Measurements from ENCODE around the gene ART4.

Gene ART4

DNA sequence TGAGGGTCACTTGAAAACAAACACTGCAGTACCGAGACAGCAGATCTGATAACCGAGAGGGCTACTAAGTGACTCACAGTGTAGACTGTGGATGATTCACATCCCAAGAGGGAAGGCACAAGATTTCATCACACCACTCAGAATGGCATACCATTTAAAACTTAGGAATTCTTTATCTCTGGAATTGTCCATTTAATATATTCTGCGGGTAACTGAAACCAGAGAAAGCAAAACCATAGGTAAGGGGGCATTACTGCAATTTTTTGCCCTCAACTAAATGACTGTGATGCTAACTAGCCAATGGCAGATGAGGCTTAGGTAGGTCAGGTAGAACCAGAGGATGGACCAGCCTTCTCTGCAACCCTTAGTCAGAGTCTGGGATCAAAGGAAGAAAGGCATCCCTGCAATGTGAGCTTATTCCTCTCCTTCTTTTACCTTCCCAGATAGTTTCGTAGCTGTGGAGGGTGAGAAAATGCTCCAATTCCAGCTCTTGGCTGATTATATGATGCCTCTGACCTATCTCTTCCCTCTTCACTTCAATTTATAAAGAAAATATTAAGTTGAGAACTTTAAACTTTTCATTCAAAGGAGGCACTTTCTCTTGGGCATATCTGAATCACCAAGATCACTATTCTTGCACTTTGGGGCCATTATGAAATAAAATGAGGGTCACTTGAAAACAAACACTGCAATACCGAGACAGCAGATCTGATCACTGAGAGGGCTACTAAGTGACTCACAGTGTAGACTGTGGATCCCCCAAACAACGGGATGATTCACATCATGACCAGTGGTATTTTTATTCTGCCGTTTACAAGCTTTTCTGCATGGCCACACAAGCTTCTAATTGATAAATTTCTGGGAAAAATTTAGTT is 6.8 kb downstream of the ART4 start:
- H3K4me3 ChIP-seq (ENCODE audit: low read depth, low read length) = no peak overlapping the region
- no peak overlapping the region for H3K27ac ChIP-seq (ENCODE audit: low read depth, low read length)
- H3K27me3 ChIP-seq (ENCODE audit: control insufficient read depth, insufficient read depth, low read length) = no peaks in the 10 kb centered on the region
- H3K4me1 ChIP-seq (ENCODE audit: control insufficient read depth, insufficient read depth, low read length) = 0 out of 2 replicates have a peak, but pooled peaks cover 1% of the 10 kb centered on the region
- peaks cover 3% of the 10 kb centered on the region; the same call in 1 of the 2 replicates for H3K9me3 ChIP-seq (ENCODE audit: control insufficient read depth, insufficient read depth, low read depth, low read length)
- H3K9ac ChIP-seq (ENCODE audit: low read length) = no peak overlapping the region
- H3K36me3 ChIP-seq (ENCODE audit: control insufficient read depth, insufficient read depth, low read length) = no peaks in the 10 kb centered on the region

DNA sequence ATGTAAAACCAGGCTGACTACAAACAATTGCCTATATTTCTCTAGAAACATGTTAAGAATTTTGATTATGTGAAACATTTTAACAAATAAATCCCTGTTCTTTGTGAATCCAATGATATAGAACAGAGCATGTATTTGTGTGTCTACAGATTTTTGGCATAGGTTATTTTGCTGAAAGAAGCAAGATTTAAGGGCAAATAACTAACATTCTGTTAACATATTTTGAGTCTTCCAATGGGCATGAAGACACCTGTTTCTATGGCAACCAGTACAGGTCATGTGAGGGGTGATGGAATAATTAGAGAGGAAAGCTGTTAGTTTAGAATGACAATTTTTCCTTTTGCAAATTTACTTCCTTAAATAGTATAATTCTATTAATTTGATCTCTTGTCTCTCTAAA is 8.8 kb downstream of the ART4 start:
- Histone ChIP-seq H3K9ac (ENCODE audit: low read length) (no peak overlapping the region), H3K27me3 (ENCODE audit: control insufficient read depth, insufficient read depth, low read length) (no peaks in the 10 kb centered on the region), H3K9me3 (ENCODE audit: control insufficient read depth, insufficient read depth, low read depth, low read length) (peaks cover 3% of the 10 kb centered on the region; the same call in 1 of the 2 replicates), H3K4me3 (ENCODE audit: low read depth, low read length) (no peak overlapping the region), H3K27ac (ENCODE audit: low read depth, low read length) (no peak overlapping the region), H3K4me1 (ENCODE audit: control insufficient read depth, insufficient read depth, low read length) (no peaks in the 10 kb centered on the region), H3K36me3 (ENCODE audit: control insufficient read depth, insufficient read depth, low read length) (no peaks in the 10 kb centered on the region)

DNA sequence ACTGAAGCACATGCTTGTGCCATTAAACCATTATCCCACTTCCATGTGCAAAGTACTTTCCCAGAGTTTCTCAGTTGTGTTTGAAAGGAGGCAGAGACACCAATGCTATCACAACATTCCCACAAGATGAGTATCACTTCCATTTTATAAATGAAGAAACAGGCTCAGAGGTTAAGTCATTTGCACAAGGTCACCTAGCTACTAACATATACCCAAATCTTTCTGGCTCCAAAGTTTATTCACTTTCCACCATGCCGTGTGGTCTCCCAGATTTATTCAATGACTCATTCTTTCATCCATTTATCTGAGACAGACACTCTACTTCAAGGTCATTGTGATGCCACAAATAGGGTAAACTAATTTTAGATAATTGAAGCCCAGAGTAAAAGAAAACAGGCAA is 9.4 kb downstream of the ART4 start:
- H3K9ac ChIP-seq (ENCODE audit: low read length) = no peak overlapping the region
- no peak overlapping the region for H3K27ac ChIP-seq (ENCODE audit: low read depth, low read length)
- no peaks in the 10 kb centered on the region for H3K27me3 ChIP-seq (ENCODE audit: control insufficient read depth, insufficient read depth, low read length)
- no peaks in the 10 kb centered on the region for H3K9me3 ChIP-seq (ENCODE audit: control insufficient read depth, insufficient read depth, low read depth, low read length)
- H3K4me1 ChIP-seq (ENCODE audit: control insufficient read depth, insufficient read depth, low read length) = no peaks in the 10 kb centered on the region
- no peaks in the 10 kb centered on the region for H3K36me3 ChIP-seq (ENCODE audit: control insufficient read depth, insufficient read depth, low read length)
- H3K4me3 ChIP-seq (ENCODE audit: low read depth, low read length) = no peak overlapping the region

DNA sequence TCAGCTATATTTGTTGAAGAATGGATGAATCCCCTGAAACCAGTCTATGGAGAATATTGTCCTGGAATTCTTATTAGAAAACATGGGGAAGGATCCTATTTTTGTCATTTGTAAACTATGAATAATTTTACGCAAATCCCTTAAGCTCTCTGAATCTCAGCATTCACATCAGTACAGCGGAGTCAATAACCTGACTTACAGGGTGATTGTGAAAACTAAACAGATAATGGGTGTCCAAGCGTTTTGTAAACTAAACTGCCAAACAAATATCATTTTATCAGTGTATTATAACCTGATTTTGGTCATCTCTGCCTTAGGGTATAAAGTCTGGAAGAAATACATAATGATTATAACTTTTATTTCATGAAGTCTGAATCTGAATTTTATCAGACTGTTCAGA is 10.0 kb downstream of the ART4 start:
- H3K9me3 ChIP-seq (ENCODE audit: control insufficient read depth, insufficient read depth, low read depth, low read length) = no peaks in the 10 kb centered on the region
- H3K27ac ChIP-seq (ENCODE audit: low read depth, low read length) = no peak overlapping the region
- no peaks in the 10 kb centered on the region for H3K27me3 ChIP-seq (ENCODE audit: control insufficient read depth, insufficient read depth, low read length)
- no peak overlapping the region for H3K4me3 ChIP-seq (ENCODE audit: low read depth, low read length)
- no peaks in the 10 kb centered on the region for H3K4me1 ChIP-seq (ENCODE audit: control insufficient read depth, insufficient read depth, low read length)
- no peaks in the 10 kb centered on the region for H3K36me3 ChIP-seq (ENCODE audit: control insufficient read depth, insufficient read depth, low read length)
- H3K9ac ChIP-seq (ENCODE audit: low read length) = no peak overlapping the region

DNA sequence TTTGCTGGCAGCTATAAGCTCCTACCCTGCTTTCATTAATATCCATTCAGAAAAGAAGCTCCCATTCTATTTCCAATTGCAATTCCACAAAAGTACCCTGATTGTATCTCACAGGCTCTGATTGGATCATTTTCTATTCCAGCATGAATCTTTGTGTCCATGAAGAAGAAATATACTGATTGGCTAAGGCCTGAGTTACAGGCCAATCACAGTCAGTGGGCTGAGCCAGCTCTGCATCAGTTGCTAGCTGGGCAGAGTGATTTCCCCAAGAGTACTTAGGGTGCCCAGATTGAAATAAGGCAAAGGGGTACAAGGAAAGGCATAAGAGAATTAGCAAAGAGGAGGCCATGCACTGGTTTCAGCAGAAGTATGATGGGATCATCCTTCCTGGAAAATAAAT is 14.4 kb downstream of the ART4 start:
- Histone ChIP-seq H3K4me1 (ENCODE audit: control insufficient read depth, insufficient read depth, low read length) (no peaks in the 10 kb centered on the region), H3K36me3 (ENCODE audit: control insufficient read depth, insufficient read depth, low read length) (no peaks in the 10 kb centered on the region), H3K27ac (ENCODE audit: low read depth, low read length) (no peak overlapping the region), H3K4me3 (ENCODE audit: low read depth, low read length) (no peak overlapping the region), H3K9me3 (ENCODE audit: control insufficient read depth, insufficient read depth, low read depth, low read length) (no peaks in the 10 kb centered on the region), H3K27me3 (ENCODE audit: control insufficient read depth, insufficient read depth, low read length) (no peaks in the 10 kb centered on the region), H3K9ac (ENCODE audit: low read length) (no peak overlapping the region)

DNA sequence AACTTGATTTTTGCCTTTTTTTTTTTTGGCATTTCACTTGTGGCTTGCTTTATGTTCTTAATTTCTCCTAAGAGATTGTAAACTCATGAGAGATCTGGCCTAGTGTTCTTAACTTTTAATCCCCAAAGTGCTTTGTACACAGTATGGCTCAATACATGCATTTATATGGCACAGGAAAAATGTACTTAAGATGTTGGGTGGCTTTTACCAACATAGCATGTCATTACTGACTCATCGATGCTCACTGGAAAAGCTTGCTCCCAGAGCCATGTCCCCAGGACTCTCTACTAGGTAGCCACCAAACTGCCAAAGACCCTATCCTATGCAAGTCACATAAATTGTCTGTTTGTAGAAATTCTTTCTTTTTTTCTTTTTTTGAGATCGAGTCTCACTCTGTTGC is 16.3 kb downstream of the ART4 start:
- H3K9ac ChIP-seq (ENCODE audit: low read length) = no peak overlapping the region
- no peaks in the 10 kb centered on the region for H3K4me1 ChIP-seq (ENCODE audit: control insufficient read depth, insufficient read depth, low read length)
- H3K36me3 ChIP-seq (ENCODE audit: control insufficient read depth, insufficient read depth, low read length) = no peaks in the 10 kb centered on the region
- H3K9me3 ChIP-seq (ENCODE audit: control insufficient read depth, insufficient read depth, low read depth, low read length) = no peaks in the 10 kb centered on the region
- no peak overlapping the region for H3K4me3 ChIP-seq (ENCODE audit: low read depth, low read length)
- H3K27ac ChIP-seq (ENCODE audit: low read depth, low read length) = no peak overlapping the region
- H3K27me3 ChIP-seq (ENCODE audit: control insufficient read depth, insufficient read depth, low read length) = no peaks in the 10 kb centered on the region

DNA sequence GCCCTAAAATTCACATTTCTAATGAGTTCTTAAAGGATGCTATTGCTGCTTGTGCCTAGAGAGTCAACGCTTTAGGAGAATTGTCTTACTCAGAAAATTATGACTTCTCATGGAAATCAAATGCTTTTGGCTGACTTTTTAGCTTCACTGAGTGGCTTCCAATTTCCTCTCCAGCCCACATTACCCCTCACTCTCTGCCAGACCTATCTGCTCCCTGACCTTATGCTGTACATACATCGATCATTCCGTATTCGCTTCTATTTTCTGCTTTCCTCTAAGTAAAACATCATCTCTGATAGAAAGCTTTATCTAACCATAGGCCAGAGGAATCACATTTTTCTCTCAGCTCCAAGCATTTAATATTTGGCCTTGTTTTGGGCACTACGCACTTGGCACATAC is 16.8 kb downstream of the ART4 start:
- Histone ChIP-seq H3K4me3 (ENCODE audit: low read depth, low read length) (no peak overlapping the region), H3K27me3 (ENCODE audit: control insufficient read depth, insufficient read depth, low read length) (no peaks in the 10 kb centered on the region), H3K4me1 (ENCODE audit: control insufficient read depth, insufficient read depth, low read length) (no peaks in the 10 kb centered on the region), H3K9me3 (ENCODE audit: control insufficient read depth, insufficient read depth, low read depth, low read length) (no peaks in the 10 kb centered on the region), H3K9ac (ENCODE audit: low read length) (no peak overlapping the region), H3K36me3 (ENCODE audit: control insufficient read depth, insufficient read depth, low read length) (no peaks in the 10 kb centered on the region), H3K27ac (ENCODE audit: low read depth, low read length) (no peak overlapping the region)

DNA sequence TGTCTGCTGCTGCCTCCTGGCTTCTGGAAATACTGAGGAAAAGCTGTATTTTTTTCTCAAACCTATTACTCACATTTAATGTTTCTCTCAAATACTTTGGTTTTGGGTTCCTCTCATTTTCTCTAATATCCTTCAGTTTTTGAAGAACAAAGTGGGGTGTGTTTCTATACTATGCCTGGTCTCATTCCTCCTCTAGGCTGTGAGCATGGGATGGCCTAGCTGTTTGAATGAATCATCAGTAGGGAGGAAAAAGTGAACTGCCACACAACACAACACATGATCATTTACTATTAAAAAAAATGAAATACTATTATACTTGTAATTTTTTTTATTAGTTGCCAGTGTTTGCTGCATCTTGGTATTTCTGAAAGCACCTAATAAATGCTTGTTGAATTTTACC is 18.1 kb downstream of the ART4 start:
- no peaks in the 10 kb centered on the region for H3K27me3 ChIP-seq (ENCODE audit: control insufficient read depth, insufficient read depth, low read length)
- no peaks in the 10 kb centered on the region for H3K4me1 ChIP-seq (ENCODE audit: control insufficient read depth, insufficient read depth, low read length)
- H3K27ac ChIP-seq (ENCODE audit: low read depth, low read length) = no peak overlapping the region
- H3K9me3 ChIP-seq (ENCODE audit: control insufficient read depth, insufficient read depth, low read depth, low read length) = no peaks in the 10 kb centered on the region
- H3K36me3 ChIP-seq (ENCODE audit: control insufficient read depth, insufficient read depth, low read length) = no peaks in the 10 kb centered on the region
- no peak overlapping the region for H3K9ac ChIP-seq (ENCODE audit: low read length)
- no peak overlapping the region for H3K4me3 ChIP-seq (ENCODE audit: low read depth, low read length)

DNA sequence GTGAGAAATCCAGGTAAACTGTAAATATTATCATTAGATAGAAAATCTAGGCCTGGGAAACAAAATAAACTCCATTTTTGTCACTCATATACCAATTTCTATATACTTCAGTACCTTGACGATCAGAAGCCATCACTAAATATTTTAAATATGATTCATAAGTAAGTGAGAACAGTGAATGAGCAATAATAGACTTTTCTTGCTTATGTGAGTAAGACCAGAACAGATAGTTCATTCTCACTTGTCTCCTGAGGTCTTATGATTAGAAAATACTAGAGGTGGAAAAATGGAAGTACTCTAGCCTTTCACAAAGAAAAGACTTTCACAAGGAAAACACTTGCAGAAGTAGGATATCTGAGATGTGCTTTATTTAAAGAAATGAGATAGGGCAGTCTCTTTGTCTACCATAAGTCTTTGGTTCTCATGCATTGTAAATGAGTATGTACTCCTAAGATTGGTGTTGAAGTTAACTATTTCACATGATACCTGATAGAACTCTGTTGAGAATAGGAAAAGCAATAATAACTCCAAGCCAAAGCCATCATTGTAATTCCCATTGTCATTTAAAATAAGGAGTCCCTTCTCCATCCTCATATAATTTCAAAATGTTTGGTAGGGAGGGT is 19.2 kb downstream of the ART4 start:
- Histone ChIP-seq H3K9ac (ENCODE audit: low read length) (no peak overlapping the region), H3K4me3 (ENCODE audit: low read depth, low read length) (no peak overlapping the region), H3K27me3 (ENCODE audit: control insufficient read depth, insufficient read depth, low read length) (no peaks in the 10 kb centered on the region)

DNA sequence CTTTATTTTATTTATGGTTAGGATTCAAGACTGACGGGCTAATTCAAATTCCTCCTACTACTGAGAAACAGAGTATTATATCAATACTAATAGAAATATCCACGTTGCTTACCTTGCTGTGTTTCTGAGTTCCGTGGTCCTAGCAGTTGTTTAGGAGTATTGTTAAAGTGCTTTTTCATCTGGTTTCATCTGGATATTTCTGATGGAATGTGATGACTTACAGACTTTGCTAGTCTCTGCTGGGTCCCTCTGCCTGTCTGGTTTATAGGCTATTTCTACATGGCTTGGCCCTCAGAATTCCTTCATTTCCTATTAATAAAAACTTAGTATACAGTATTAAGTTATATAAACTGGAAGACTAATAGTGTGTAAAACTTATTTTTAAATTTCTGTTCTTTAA is 29.3 kb downstream of the ART4 start, which contains the start of gene SMCO3:
Gene SMCO3 (minus strand): TSS at position 169 of the 400 bp plus-strand sequence. CDS start 7,502 bp downstream, outside the sequence.
- Histone ChIP-seq H3K4me1 (ENCODE audit: control insufficient read depth, insufficient read depth, low read length) (no peaks in the 10 kb centered on the region), H3K27me3 (ENCODE audit: control insufficient read depth, insufficient read depth, low read length) (no peaks in the 10 kb centered on the region), H3K36me3 (ENCODE audit: control insufficient read depth, insufficient read depth, low read length) (no peaks in the 10 kb centered on the region), H3K4me3 (ENCODE audit: low read depth, low read length) (no peak within 1 kb of the TSS), H3K9ac (ENCODE audit: low read length) (no peak within 1 kb of the TSS), H3K27ac (ENCODE audit: low read depth, low read length) (no peak within 1 kb of the TSS), H3K9me3 (ENCODE audit: control insufficient read depth, insufficient read depth, low read depth, low read length) (no peaks in the 10 kb centered on the region)

More for the DNA sequence above, 19.2 kb downstream of the ART4 start:
- no peaks in the 10 kb centered on the region for H3K4me1 ChIP-seq (ENCODE audit: control insufficient read depth, insufficient read depth, low read length)
- H3K9me3 ChIP-seq (ENCODE audit: control insufficient read depth, insufficient read depth, low read depth, low read length) = no peaks in the 10 kb centered on the region
- no peaks in the 10 kb centered on the region for H3K36me3 ChIP-seq (ENCODE audit: control insufficient read depth, insufficient read depth, low read length)
- H3K27ac ChIP-seq (ENCODE audit: low read depth, low read length) = no peak overlapping the region

DNA sequence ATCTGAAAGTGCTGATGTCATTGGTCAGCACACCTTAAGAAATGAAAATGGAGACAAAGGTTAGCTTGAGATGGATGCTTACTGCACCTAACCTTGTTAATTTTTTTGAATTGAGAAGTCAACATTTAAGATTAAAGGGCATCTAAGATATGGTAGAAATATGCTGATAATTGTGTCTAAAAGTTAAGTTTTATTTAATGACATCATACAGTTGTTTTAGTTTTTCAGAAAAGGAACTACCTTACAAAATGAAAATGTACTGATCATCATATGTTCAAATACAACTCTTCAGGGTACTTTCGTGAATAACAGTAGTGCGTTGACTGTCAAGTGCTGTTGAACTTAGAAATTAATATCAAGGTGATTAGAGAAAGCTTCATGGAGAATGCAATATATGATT is 31.8 kb downstream of the ART4 start:
- Histone ChIP-seq H3K4me1 (ENCODE audit: control insufficient read depth, insufficient read depth, low read length) (no peaks in the 10 kb centered on the region), H3K27me3 (ENCODE audit: control insufficient read depth, insufficient read depth, low read length) (no peaks in the 10 kb centered on the region), H3K27ac (ENCODE audit: low read depth, low read length) (no peak overlapping the region), H3K9ac (ENCODE audit: low read length) (no peak overlapping the region), H3K4me3 (ENCODE audit: low read depth, low read length) (no peak overlapping the region), H3K9me3 (ENCODE audit: control insufficient read depth, insufficient read depth, low read depth, low read length) (no peaks in the 10 kb centered on the region), H3K36me3 (ENCODE audit: control insufficient read depth, insufficient read depth, low read length) (no peaks in the 10 kb centered on the region)
